Measurements from ENCODE around the gene MYRFL. TPM values are rescaled to one million over a fixed set of nuclear protein-coding genes. Genes with fewer than 3 reads are reported as not detected.
"Not testable (repeated sequence)": the region's sequence is repeated elsewhere in the genome, so short reads cannot be mapped to it uniquely, and the experiment has no call there.

Gene MYRFL
- total RNA-seq, 1 donor from 2014 or later = 0.32 TPM

GRCh38 chr12:69961246-69961645 is 136.2 kb downstream of the MYRFL start:
- intact Hi-C loops (cut with DNase I) = no loop called here
- DNase-seq (ENCODE audit: low spot score) = no peak

DNA sequence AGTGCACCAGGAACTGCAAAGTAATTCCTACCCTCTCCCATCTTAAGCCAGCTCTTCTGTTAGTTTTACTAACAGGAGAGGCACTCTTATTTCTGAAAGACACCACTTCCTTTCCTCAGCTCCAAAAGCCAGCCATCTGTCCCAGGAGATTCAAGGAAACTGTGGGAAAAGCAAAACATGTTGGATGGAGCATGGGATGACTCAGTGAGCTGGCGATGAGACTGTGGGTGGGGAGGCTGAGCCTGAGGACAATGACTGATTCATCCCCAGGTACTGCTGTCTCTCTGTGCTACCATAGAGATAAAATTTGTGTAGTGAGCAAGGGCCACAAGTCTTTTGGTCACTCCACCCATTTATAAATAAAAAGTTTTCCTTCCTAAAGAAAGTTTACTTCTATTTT is 141.4 kb downstream of the MYRFL start:
- intact Hi-C loops (cut with DNase I) = no loop called here
- no peak for DNase-seq (ENCODE audit: low spot score)

DNA sequence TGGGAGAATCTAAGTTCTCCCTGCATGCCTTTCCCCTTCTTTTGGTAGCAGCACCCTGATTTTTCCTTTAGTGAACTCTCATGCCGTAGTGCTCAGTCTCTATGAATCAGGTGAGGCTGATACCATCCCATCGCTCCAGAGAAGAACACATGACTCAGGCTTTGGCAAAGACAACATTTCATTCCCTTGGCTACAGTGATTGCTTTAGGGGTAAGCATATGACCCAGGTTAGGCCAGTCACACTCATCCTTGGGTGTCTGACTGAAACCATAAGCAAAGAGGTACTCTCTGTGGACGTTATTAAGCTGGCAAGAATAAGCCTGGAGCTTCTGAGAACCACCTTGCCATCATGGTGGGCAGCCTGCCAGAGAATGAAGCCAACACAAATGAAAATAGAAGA is 141.8 kb downstream of the MYRFL start:
- intact Hi-C loops (cut with DNase I) = no loop called here

GRCh38 chr12:69969011-69969410 is 144.0 kb downstream of the MYRFL start:
- DNase-seq (ENCODE audit: low spot score) = no peak
- intact Hi-C loops (cut with DNase I) = no loop called here

More for the DNA sequence above, 141.8 kb downstream of the MYRFL start:
- DNase-seq (ENCODE audit: low spot score) = no peak

- DNase-seq (ENCODE audit: low spot score) = no peak
- intact Hi-C loops (cut with DNase I) = no loop called here
These were observed 147.1 kb downstream of the MYRFL start for GRCh38 chr12:69972136-69972535.

DNA sequence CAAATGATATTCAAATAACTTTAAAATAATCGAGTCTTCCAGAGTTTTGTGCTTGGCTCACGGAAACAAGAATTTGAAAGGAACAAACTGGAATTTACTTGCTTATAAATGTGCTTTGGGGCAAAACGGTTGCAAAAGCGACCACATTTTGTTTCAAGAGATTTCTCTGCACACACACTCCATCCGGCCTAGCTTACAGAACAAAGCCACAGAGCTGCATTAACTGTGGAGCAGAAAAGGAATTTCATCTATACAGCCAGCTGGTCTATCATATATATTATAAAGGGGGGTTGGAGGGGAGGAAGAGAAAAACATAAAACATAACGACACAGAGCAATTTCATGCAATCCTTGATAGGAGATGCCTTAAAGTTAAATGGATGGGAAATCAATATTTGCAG is 153.0 kb downstream of the MYRFL start:
- intact Hi-C loops (cut with DNase I) = no loop called here
- DNase-seq (ENCODE audit: low spot score) = no peak

- DNase-seq (ENCODE audit: low spot score) = no peak
- intact Hi-C loops (cut with DNase I) = loop anchor here (10.0 kb wide), 3 partner anchors 63 to 383 kb away; partner anchors contain the start of gene KCNMB4
These were observed 157.0 kb downstream of the MYRFL start for GRCh38 chr12:69981881-69982475.

DNA sequence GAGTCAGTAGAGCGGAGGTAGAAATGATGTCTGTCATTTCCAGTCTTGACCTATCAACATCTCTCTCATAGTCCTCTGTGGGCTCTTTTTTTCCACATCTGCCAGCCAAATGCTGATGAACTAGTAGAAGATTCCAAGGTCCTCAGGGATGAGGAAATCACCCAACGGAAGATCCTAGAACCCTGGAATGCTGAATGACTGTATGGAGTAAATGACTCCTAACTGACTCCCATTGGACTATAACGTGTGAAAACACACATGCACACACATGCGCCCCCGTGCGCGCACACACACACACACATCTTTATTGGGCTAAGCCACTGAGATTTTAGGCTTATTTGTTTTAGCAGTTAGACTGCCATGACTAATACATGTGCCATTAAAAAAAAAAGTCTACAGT is 159.2 kb downstream of the MYRFL start:
- intact Hi-C loops (cut with DNase I) = loop anchor here (10.0 kb wide), 3 partner anchors 61 to 381 kb away; partner anchors contain the start of gene KCNMB4
- no peak for DNase-seq (ENCODE audit: low spot score)

- intact Hi-C loops (cut with DNase I) = loop anchor here (10.0 kb wide), 3 partner anchors 59 to 379 kb away; partner anchors contain the start of gene KCNMB4
These were observed 160.6 kb downstream of the MYRFL start for GRCh38 chr12:69985656-69986055.

GRCh38 chr12:69986114-69986513 is 161.1 kb downstream of the MYRFL start:
- intact Hi-C loops (cut with DNase I) = loop anchor here (10.0 kb wide), 3 partner anchors 59 to 379 kb away; partner anchors contain the start of gene KCNMB4
- no peak for DNase-seq (ENCODE audit: low spot score)

More at GRCh38 chr12:69985656-69986055, 160.6 kb downstream of the MYRFL start:
- DNase-seq (ENCODE audit: low spot score) = no peak

GRCh38 chr12:69987579-69988091 is 162.6 kb downstream of the MYRFL start:
- intact Hi-C loops (cut with DNase I) = loop anchor here (10.0 kb wide), 3 partner anchors 57 to 377 kb away; partner anchors contain the start of gene KCNMB4
- DNase-seq (ENCODE audit: low spot score) = no peak

DNA sequence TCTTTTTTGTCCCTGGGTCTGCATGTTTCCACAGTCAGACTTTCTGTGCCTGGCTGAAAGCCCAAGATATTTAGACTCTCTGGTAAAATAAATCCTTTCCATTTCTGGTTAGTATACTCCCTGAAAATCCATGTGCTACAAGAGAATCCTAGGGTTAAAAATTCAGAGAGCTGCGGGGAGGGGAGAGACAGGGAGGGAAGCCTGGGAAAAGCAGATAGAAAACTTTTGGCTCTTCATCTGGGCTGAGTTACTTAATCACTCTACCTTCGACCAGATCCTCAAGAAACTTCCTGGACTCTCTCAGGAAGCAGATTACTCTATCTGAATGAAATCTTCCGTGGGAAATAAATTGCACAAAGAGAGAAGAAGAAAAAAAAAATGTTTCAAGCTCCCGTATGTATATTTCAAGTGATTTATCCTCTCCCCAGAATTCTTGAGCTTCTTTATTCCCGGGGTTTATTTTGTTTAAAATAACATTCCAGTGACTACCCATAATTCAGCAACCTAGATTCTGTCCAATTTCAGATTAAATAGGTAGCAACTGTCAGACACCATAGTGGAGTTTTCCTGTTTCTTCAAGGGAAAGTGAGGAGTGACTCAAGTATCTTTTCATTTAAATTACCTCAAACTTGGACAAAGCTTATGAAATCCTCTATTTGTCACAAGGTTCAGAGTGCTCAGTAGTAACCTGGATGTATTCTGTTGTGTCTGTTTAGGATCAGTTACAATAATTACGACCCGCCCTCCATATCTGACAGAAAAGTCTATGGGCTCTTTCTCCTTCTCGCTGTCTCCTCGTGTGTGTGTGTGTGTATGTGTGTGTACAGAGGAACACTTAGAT is 163.7 kb downstream of the MYRFL start:
- intact Hi-C loops (cut with DNase I) = loop anchor here (10.0 kb wide), 3 partner anchors 56 to 376 kb away; partner anchors contain the start of gene KCNMB4
- DNase-seq (ENCODE audit: low spot score) = no peak

- intact Hi-C loops (cut with DNase I) = no loop called here
- no peak for DNase-seq (ENCODE audit: low spot score)
These were observed 166.8 kb downstream of the MYRFL start for GRCh38 chr12:69991690-69992288.

DNA sequence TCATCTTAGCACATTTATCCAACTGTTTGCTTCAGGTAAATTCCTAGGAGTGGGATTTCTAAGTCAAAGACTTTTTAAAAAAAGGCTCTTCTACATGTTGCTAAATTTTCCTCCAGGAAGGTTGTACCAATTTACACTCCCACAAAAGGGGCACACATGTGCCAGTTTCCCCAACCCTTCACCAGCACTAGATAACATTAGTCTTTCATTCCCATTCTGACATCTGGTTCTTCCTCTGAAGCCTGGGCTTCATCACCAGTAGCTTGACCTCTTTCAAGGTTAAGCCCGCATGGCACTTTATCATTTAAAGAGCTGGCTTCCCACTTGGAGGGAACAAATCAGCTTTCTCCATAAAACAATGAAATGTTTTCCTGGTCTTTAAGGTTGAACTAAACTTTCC is 168.4 kb downstream of the MYRFL start:
- no peak for DNase-seq (ENCODE audit: low spot score)
- intact Hi-C loops (cut with DNase I) = no loop called here

DNA sequence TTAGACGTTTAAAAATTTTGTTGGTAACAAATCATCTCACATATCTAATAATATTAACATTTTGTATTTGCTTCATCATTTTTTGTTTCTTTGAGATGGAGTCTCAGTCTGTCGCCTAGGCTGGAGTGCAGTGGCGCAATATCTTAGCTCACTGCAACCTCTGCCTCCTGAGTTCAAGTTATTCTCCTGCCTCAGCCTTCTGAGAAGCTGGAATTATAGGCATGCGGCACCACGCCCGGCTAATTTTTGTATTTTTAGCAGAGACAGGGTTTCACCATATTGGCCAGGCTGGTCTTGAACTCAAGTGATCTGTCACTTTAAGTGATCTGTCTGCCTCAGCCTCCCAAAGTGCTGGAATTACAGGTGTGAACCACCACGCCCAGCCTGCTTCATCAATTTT is 169.1 kb downstream of the MYRFL start:
- DNase-seq (ENCODE audit: low spot score); intact Hi-C loops (cut with DNase I): not testable (repeated sequence)

DNA sequence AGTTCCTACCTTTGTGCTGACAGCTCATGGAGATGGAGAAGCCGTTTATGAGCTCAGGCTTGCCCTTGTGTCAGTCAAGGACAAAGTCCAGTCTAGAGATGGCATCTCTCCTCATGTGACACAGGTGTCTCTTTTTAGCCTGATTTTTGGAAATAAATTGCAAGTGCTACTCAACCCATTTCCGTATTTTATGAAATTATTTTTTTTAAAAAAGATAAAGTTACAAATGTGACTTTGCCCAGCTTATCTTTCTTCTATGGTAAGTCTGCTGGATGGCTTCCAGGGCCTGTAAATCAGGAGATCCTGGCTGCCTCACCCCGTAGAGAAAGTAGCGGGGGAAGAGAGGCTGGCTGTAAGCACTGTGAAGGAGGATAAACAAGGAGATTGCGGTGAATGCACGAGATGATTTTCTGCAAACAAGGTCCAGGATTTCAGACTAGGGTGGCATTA is 169.7 kb downstream of the MYRFL start:
- intact Hi-C loops (cut with DNase I) = no loop called here
- DNase-seq (ENCODE audit: low spot score) = no peak

DNA sequence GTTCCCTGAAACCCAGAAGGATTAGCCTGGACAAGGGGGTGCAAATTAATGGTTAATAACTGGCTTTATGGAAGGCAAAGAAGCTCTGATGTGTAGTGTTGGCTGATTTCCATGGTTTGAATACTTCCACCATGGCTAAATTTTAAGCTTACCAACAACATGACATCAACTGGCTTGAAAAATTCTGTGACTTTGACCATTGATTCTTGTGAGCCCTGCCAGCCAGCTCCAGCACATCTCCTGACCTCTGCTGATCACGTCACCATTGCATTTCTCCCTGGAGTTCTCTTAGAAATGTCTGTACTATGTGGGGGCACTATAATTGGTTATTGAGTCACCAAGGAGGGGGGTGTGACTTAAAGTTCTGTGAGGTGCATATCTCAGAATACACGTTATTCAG is 171.2 kb downstream of the MYRFL start:
- intact Hi-C loops (cut with DNase I) = no loop called here
- no peak for DNase-seq (ENCODE audit: low spot score)

GRCh38 chr12:69996722-69997121 is 171.7 kb downstream of the MYRFL start:
- DNase-seq (ENCODE audit: low spot score) = no peak
- intact Hi-C loops (cut with DNase I) = no loop called here

- intact Hi-C loops (cut with DNase I) = no loop called here
- DNase-seq (ENCODE audit: low spot score) = no peak
These were observed 173.0 kb downstream of the MYRFL start for GRCh38 chr12:69998011-69998410.

- intact Hi-C loops (cut with DNase I) = no loop called here
- no peak for DNase-seq (ENCODE audit: low spot score)
These were observed 173.9 kb downstream of the MYRFL start for GRCh38 chr12:69998922-69999321.
